Neural progenitor cell (in vitro differentiated cells): Measurements from ENCODE around the gene ALPL. TPM values are rescaled to one million over a fixed set of nuclear protein-coding genes. Genes with fewer than 3 reads are reported as not detected.

Experiments
- DNase-seq: peaks from one replicate; pipeline ENCODE4 v3.0.0-alpha.2; 2016; ENCODE audit warnings: low spot score
- H2AFZ ChIP-seq: fragments of 200-600 bp; sonication (generic); replicated peaks from 2 replicates; pipeline ENCODE4 v1.6.1; 2016; ENCODE audit warnings: antibody characterized with exemption
- H3F3A ChIP-seq: fragments of 200-600 bp; sonication (generic); 2 replicates; pipeline ENCODE4 v1.6.1; 2016; ENCODE audit warnings: antibody characterized with exemption, low read depth
- H3K27ac ChIP-seq: fragments of 200-600 bp; sonication (generic); 2 replicates; pipeline ENCODE4 v1.5.1; 2016; ENCODE audit warnings: mild to moderate bottlenecking
- H3K27me3 ChIP-seq: fragments of 200-600 bp; sonication (generic); 2 replicates; pipeline ENCODE4 v1.6.1; 2016; ENCODE audit warnings: mild to moderate bottlenecking, moderate library complexity
- H3K36me3 ChIP-seq: fragments of 200-600 bp; sonication (generic); 2 replicates; pipeline ENCODE4 v1.5.1; 2016
- H3K4me1 ChIP-seq: fragments of 200-600 bp; sonication (generic); 2 replicates; pipeline ENCODE4 v1.6.1; 2016; ENCODE audit warnings: mixed run types
- H3K4me2 ChIP-seq: fragments of 200-600 bp; sonication (generic); 2 replicates; pipeline ENCODE4 v1.6.1; 2016
- H3K4me3 ChIP-seq: fragments of 200-600 bp; sonication (generic); 2 replicates; pipeline ENCODE4 v1.5.1; 2016
- H3K79me2 ChIP-seq: fragments of 200-600 bp; sonication (generic); 2 replicates; pipeline ENCODE4 v1.6.1; 2016; ENCODE audit warnings: low read depth
- H3K9ac ChIP-seq: fragments of 200-600 bp; sonication (generic); 2 replicates; pipeline ENCODE4 v1.6.1; 2016
- H3K9me3 ChIP-seq: fragments of 200-600 bp; sonication (generic); 2 replicates; pipeline ENCODE4 v1.5.1; 2016; ENCODE audit warnings: low read depth
- H4K20me1 ChIP-seq: fragments of 200-600 bp; sonication (generic); 2 replicates; pipeline ENCODE4 v1.6.1; 2016; ENCODE audit warnings: low read depth
- H3K27ac Mint-ChIP-seq: 3 replicates; pipeline ENCODE4 v1.8.0; 2021; ENCODE audit warnings: mixed read lengths
- H3K27me3 Mint-ChIP-seq: 2 replicates; pipeline ENCODE4 v1.8.0; 2022; ENCODE audit warnings: low read depth, mild to moderate bottlenecking, inconsistent platforms, moderate library complexity, mixed read lengths; ENCODE audit not compliant: insufficient read depth
- H3K36me3 Mint-ChIP-seq: 3 replicates; pipeline ENCODE4 v1.8.0; 2021; ENCODE audit warnings: mixed read lengths
- H3K4me1 Mint-ChIP-seq: 3 replicates; pipeline ENCODE4 v1.8.0; 2021; ENCODE audit warnings: mixed read lengths
- H3K4me3 Mint-ChIP-seq: 3 replicates; pipeline ENCODE4 v1.8.0; 2021; ENCODE audit warnings: mild to moderate bottlenecking, moderate library complexity, mixed read lengths
- H3K9me3 Mint-ChIP-seq: 3 replicates; pipeline ENCODE4 v1.8.0; 2020; ENCODE audit warnings: mixed read lengths
- EZH2 ChIP-seq: fragments of 200-600 bp; sonication (generic); IDR thresholded peaks from 2 replicates; pipeline ENCODE4 v1.6.1; 2017; ENCODE audit warnings: antibody characterized with exemption, mild to moderate bottlenecking, moderate library complexity
- EZH2phosphoT487 ChIP-seq: fragments of 200-600 bp; sonication (generic); IDR thresholded peaks from 2 replicates; pipeline ENCODE4 v1.6.1; 2017; ENCODE audit warnings: antibody characterized with exemption
- total RNA-seq: library from RNA; depleted of rRNA; stranded (reverse); fragments of >200 nt; gene quantifications from 2 replicates; pipeline ENCODE4 v1.2.3, GENCODE V29; 2015; ENCODE audit warnings: low replicate concordance
- TF ChIP-seq, protein P1 (sequence below): fragments of 200-600 bp; sonication (generic); IDR thresholded peaks from 2 replicates; pipeline ENCODE4 v1.5.1; 2017; ENCODE audit warnings: antibody characterized with exemption, mild to moderate bottlenecking

Gene ALPL
- total RNA-seq, 1 donor from 2014 or later: 51.3 TPM

- peak overlapping the region; percentile 85 for H3K4me3 Mint-ChIP-seq
- peak; percentile 97 for DNase-seq
- Histone ChIP-seq H3K9ac (no peak overlapping the region), H4K20me1 (peaks cover 33% of the 10 kb centered on the region), H3K79me2 (peaks cover 42% of the 10 kb centered on the region), H3K27ac (no peak overlapping the region), H3K9me3 (no peaks in the 10 kb centered on the region), H3K4me1 (peaks cover 29% of the 10 kb centered on the region), H3K4me3 (peak overlapping the region; percentile 73), H3F3A (peaks cover 21% of the 10 kb centered on the region), H3K4me2 (peak overlapping the region; percentile 78), H2AFZ (peak overlapping the region; percentile 86), H3K36me3 (no peaks in the 10 kb centered on the region), H3K27me3 (peaks cover 13% of the 10 kb centered on the region)
- H3K36me3 Mint-ChIP-seq: no peaks in the 10 kb centered on the region
- no peaks in the 10 kb centered on the region for H3K9me3 Mint-ChIP-seq
- H3K27ac Mint-ChIP-seq: peak overlapping the region; percentile 2
- peaks cover 41% of the 10 kb centered on the region for H3K4me1 Mint-ChIP-seq
- H3K27me3 Mint-ChIP-seq: peaks cover 23% of the 10 kb centered on the region
- TF ChIP-seq EZH2phosphoT487 (no peak), EZH2 (no peak)
- TF ChIP-seq, protein P1, sequence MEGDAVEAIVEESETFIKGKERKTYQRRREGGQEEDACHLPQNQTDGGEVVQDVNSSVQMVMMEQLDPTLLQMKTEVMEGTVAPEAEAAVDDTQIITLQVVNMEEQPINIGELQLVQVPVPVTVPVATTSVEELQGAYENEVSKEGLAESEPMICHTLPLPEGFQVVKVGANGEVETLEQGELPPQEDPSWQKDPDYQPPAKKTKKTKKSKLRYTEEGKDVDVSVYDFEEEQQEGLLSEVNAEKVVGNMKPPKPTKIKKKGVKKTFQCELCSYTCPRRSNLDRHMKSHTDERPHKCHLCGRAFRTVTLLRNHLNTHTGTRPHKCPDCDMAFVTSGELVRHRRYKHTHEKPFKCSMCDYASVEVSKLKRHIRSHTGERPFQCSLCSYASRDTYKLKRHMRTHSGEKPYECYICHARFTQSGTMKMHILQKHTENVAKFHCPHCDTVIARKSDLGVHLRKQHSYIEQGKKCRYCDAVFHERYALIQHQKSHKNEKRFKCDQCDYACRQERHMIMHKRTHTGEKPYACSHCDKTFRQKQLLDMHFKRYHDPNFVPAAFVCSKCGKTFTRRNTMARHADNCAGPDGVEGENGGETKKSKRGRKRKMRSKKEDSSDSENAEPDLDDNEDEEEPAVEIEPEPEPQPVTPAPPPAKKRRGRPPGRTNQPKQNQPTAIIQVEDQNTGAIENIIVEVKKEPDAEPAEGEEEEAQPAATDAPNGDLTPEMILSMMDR: peak; percentile 57
Observed at GRCh38 chr1:21508580-21509350, 458 bp upstream of the ALPL start.

DNA sequence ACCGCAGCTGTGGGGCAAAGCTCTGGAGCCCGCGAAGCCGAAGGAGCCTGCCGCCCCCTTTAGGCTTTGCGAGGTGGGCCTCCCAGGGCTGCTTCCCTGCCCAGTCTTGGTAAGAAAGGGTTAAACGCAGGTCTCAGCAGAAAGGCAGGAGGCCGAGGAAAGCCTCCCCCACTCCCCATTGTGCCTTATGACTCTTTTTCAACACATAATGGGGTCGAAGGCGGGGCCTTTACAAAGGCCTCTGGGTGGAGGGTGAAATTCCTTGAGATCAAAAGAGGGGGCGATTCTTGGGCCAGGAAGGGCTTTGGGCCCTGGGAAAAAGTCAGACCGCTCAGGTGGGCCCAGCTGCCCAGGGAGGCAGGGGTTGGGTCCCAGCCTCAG is 880 bp downstream of the ALPL start:
- DNase-seq: peak; percentile 93
- peak overlapping the region; percentile 88 for H3K4me2 ChIP-seq

DNA sequence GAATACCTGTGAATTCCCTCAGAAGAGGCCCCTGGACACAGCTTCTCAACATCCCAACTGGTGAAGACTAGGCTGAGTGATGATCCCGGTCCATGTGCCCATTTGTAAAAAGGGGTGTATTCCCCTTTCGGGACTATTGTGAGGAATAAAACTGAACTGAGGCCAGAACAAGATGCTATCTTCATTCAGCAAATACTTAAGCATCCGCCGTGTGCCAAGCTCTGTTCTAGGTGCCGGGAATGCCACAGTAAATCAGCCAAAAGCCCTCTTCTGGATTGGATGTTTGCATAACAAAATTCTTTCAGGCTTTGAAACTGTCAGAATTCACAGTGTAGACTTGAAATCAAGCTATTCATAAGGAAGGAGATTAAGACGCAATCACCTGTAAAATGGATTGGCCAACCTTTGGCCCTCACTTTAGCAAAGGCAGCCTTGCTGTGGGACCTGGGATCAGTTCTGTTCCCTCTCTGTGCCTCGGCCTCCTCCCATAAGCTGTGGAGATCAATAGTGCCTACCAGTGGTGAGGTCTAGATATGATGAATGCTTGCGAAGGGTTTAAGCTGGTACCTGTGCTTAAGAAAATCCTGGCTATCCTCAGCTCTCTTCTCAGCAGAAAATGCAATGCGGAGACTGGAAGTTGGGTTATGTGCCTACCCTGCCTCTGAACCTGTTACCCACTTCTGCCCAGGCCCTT is 1.8 kb downstream of the ALPL start:
- no peak overlapping the region for H3K9ac ChIP-seq
- peaks cover 13% of the 10 kb centered on the region for H3K27me3 ChIP-seq
- peak overlapping the region; percentile 66 for H3K27ac ChIP-seq
- no peaks in the 10 kb centered on the region for H3K36me3 ChIP-seq
- H4K20me1 ChIP-seq: peaks cover 55% of the 10 kb centered on the region
- H3K9me3 ChIP-seq: no peaks in the 10 kb centered on the region
- H3F3A ChIP-seq: peaks cover 19% of the 10 kb centered on the region
- no peak overlapping the region for H2AFZ ChIP-seq
- Mint-ChIP-seq H3K27ac (no peak overlapping the region), H3K36me3 (no peaks in the 10 kb centered on the region), H3K4me1 (peaks cover 37% of the 10 kb centered on the region), H3K27me3 (peaks cover 20% of the 10 kb centered on the region), H3K9me3 (no peaks in the 10 kb centered on the region), H3K4me3 (peak overlapping the region; percentile 85)
- TF ChIP-seq, protein P1: peak; percentile 18
- TF ChIP-seq EZH2phosphoT487: no peak
- TF ChIP-seq EZH2: no peak
- DNase-seq: no peak
- peak overlapping the region; percentile 73 for H3K4me3 ChIP-seq
- H3K4me1 ChIP-seq: peaks cover 23% of the 10 kb centered on the region
- H3K4me2 ChIP-seq: peak overlapping the region; percentile 88
- peaks cover 65% of the 10 kb centered on the region for H3K79me2 ChIP-seq

More for the DNA sequence above, 880 bp downstream of the ALPL start:
- Histone ChIP-seq H2AFZ (peak overlapping the region; percentile 29), H3K9me3 (no peaks in the 10 kb centered on the region), H3K4me3 (peak overlapping the region; percentile 73), H3K4me1 (peaks cover 23% of the 10 kb centered on the region), H3K36me3 (no peaks in the 10 kb centered on the region), H3K79me2 (peaks cover 55% of the 10 kb centered on the region), H4K20me1 (peaks cover 46% of the 10 kb centered on the region), H3K27me3 (peaks cover 13% of the 10 kb centered on the region), H3K9ac (no peak overlapping the region), H3F3A (peaks cover 19% of the 10 kb centered on the region), H3K27ac (peak overlapping the region; percentile 66)
- Mint-ChIP-seq H3K27me3 (peaks cover 22% of the 10 kb centered on the region), H3K4me1 (peaks cover 41% of the 10 kb centered on the region), H3K27ac (peak overlapping the region; percentile 62), H3K9me3 (no peaks in the 10 kb centered on the region), H3K4me3 (peak overlapping the region; percentile 85), H3K36me3 (no peaks in the 10 kb centered on the region)
- no peak for TF ChIP-seq EZH2
- TF ChIP-seq, protein P1: peak; percentile 37
